GM15510 (cell line): ENCODE measurements around the gene SLC44A4.

Experiments
- POLR2A ChIP-seq: IDR thresholded peaks from 3 replicates; pipeline ENCODE4 v1.6.1; 2011; ENCODE audit warnings: borderline replicate concordance; ENCODE audit not compliant: insufficient read length; ENCODE audit errors: extremely low read depth

Gene SLC44A4

DNA sequence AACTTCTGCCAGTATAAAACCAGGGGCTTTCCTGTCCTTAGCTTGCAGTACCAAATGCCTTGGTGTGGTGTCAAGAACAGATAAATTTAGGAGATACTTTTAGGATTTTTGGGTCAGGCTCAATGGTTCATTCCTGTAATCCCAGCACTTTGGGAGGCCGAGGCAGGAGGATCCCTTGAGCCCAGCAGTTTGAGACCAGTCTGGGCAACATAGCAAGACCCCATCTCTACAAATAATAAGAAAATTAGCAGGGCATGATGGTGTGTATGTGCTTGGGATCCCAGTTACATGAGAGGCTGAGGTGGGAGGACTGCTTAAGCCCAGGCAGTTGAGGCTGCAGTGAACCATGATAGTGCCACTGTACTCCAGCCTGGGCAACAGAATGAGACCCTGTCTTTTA lies 26.2 kb upstream of the SLC44A4 start:
- TF ChIP-seq POLR2A, result no peak

DNA sequence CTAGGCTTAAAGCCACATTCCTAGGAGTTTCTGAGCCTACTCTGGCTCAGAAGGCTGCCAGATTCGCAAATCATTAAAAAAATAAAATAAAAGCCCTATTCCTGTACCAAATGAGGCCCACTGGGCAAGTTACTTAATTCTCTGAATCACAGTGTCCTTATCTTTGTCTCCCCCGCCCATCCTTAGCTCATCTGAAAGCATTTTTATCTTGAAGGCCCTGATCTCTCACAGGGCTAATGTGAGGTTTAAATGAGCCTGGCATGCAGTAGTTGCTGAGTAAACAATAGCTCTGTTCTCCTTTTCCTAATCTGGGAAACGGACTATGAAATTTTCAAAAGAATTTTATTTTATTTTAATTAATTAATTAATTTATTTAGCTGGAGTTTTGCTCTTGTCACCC lies 25.2 kb upstream of the SLC44A4 start:
- no peak for TF ChIP-seq POLR2A

DNA sequence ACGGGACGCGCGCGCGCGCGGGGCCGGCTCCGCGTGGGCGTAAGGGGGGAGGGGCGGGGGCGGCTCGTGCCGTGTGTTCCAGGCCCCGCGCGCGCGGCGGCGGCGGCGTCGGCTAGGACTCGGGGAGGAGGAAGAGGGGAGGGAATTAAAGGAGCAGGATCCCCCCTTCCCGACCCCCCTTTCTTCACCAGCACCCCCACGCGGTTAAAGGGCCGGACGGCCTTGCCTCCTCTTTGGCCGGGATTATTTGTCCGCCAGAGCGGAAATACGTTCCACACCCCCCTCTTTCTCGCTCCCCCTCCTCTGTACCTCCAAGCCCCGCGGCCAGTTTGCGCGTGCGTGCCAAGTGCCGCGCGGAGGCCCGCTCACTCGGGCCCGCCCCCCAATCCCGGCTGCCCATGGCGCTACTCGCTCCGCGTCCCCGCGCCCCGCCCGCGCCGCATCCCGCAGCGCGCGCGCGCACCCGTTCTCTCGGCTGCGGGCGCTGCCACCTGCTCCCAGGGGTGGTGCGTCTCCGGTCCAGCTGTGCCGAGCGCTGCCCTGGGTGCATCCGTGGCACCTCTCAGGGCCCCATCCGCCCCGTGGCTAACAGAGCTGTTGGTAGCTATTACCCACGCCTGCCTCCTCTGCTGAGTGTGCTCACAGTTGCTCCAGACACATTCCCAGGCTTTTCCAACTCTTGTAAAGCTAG lies 23.3 kb upstream of the SLC44A4 start, which contains the start of gene ZBTB12:
Gene ZBTB12, minus strand, starts transcription at position 134 of the 691 bp plus-strand sequence. CDS start 781 bp downstream, outside the sequence.
- TF ChIP-seq POLR2A, result no peak

- no peak for TF ChIP-seq POLR2A
Observed at GRCh38 chr6:31901415-31901952, 22.7 kb upstream of the SLC44A4 start.

DNA sequence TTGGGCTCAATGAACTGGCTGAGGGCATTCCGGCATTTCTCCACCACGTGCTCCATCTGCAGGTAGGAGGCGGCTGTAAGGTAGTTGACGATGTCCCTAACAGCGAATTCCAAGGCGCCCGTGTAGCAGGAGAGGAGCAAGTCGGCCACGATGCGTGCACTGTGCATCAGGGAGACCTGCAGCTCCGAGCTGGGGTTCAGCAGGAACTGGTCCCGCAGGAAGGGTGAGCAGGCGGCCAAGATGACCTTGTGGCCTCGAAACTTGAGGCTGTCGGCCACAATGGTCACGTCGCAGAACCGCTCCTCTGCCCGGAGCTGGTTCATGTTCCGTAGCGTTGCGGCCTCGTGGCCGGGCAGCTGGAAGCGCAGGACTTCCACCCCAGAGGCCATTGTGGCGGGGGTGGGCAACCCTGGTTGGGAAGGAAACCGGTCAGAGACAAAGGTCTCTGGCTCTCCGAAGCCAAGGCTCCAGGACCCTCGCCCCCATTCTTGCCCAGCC lies 22.2 kb upstream of the SLC44A4 start:
- no peak for TF ChIP-seq POLR2A

GRCh38 chr6:31899882-31900722 lies 21.3 kb upstream of the SLC44A4 start:
- TF ChIP-seq POLR2A, result no peak

- no peak for TF ChIP-seq POLR2A
Observed at GRCh38 chr6:31899215-31899614, 20.4 kb upstream of the SLC44A4 start.

DNA sequence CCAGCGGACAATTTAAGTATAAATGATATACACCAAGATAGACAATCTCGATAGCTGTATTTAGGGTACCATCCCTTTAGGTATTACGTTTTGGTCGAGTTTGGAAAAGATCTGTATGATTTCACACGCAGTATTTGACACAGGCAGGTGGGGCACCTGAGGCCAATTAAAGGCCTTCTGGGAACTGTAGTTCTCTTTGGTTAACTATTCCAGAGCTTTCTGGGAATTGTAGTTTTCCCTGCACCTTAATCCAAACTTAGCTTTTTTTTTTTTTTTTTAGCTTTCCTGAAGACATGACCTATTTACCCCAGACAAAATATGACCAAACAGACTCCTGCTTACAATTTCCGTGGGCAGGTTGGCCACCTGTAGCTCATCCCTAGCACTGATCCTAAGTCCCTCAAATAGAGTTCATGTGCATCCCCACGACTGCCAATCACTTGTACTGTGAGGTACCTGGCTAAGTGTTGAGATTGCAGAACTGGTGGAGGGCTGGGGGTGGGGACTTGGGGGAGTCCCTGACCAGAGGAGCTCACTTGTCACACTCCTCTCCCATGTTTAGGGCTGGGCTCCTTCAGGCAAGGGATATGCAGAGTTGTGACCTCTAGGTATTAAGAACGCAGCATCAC lies 19.7 kb upstream of the SLC44A4 start:
- no peak for TF ChIP-seq POLR2A

DNA sequence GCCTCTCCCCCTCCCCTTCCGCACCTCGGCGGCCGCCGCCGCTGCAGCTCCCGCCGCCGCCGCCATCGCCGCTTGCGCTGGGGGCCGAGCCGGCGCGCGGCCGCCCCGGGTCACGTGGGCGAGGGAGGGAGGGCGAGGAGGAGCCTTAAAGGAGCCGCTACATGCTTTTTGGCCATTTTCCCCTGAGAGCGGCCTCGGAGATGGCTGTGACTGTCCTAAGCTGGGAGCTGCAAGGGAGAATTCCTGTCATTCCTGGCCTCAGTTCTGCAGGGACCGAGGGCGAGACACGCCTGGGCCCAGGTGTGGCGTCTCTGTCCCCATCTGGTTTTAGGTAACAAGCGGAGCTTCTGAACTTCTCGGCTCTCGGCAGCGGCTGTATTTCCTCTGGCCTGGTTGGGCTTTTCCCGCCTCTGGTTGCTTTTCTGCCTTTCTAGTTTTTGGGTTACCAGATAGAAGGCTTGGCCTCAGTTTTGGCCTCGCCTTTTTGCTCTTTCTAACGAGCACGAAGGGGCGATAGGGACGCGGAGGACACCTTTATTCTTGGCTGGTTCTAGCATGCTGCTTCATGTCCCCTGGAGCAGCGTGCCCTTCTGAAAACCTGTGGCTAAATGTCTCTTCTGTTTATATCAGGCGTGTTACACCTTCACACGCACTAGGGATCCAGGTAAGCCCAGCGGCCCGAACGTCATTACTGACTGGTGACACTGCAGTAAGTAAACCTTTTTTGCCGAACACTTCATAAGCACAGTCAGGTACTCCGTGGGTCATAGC lies 19.0 kb upstream of the SLC44A4 start, which contains the start of gene EHMT2:
Gene EHMT2, minus strand, starts transcription at position 87 of the 771 bp plus-strand sequence. Its CDS starts 21 bp downstream, at position 66.
- TF ChIP-seq POLR2A, result peak; percentile 75

- no peak for TF ChIP-seq POLR2A
Observed at GRCh38 chr6:31896856-31897611, 18.2 kb upstream of the SLC44A4 start.

DNA sequence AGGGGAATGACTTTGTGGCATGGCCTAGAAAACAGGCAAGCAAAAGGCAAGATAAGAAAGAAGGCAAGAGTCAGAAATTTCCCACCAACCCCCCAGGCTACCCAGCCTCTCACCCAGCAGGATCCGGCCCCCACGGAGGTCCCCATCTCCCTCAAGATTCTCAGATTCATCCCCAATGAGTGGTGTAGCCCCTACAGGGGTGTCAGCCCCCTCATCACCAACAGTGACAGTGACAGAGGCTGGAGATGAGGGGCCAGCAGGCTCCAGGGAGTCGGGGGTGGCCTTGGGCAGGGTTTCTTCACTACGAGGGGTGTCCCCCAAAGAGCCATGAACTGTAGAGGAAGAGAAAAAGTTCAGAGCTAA lies 17.7 kb upstream of the SLC44A4 start:
- TF ChIP-seq POLR2A, result no peak

GRCh38 chr6:31892821-31893220 lies 14.0 kb upstream of the SLC44A4 start:
- no peak for TF ChIP-seq POLR2A

GRCh38 chr6:31889331-31889972 lies 10.7 kb upstream of the SLC44A4 start:
- TF ChIP-seq POLR2A, result no peak
